Neural progenitor cell (in vitro differentiated cells): ENCODE data around the gene CERT1. TPM values are rescaled to one million over a fixed set of nuclear protein-coding genes. Genes with fewer than 3 reads are reported as not detected.
A peak's percentile ranks its signal among the peaks of the same experiment; 100 is the strongest.
"Not testable (repeated sequence)": the region's sequence is repeated elsewhere in the genome, so short reads cannot be mapped to it uniquely, and the experiment has no call there.

Source experiments
- DNase-seq: peaks from one replicate; pipeline ENCODE4 v3.0.0-alpha.2; 2016; ENCODE audit warnings: low spot score
- H2AFZ ChIP-seq: fragments of 200-600 bp; sonication (generic); replicated peaks from 2 replicates; pipeline ENCODE4 v1.6.1; 2016; ENCODE audit warnings: antibody characterized with exemption
- H3F3A ChIP-seq: fragments of 200-600 bp; sonication (generic); 2 replicates; pipeline ENCODE4 v1.6.1; 2016; ENCODE audit warnings: antibody characterized with exemption, low read depth
- H3K27ac ChIP-seq: fragments of 200-600 bp; sonication (generic); 2 replicates; pipeline ENCODE4 v1.5.1; 2016; ENCODE audit warnings: mild to moderate bottlenecking
- H3K27me3 ChIP-seq: fragments of 200-600 bp; sonication (generic); 2 replicates; pipeline ENCODE4 v1.6.1; 2016; ENCODE audit warnings: mild to moderate bottlenecking, moderate library complexity
- H3K36me3 ChIP-seq: fragments of 200-600 bp; sonication (generic); 2 replicates; pipeline ENCODE4 v1.5.1; 2016
- H3K4me1 ChIP-seq: fragments of 200-600 bp; sonication (generic); 2 replicates; pipeline ENCODE4 v1.6.1; 2016; ENCODE audit warnings: mixed run types
- H3K4me2 ChIP-seq: fragments of 200-600 bp; sonication (generic); 2 replicates; pipeline ENCODE4 v1.6.1; 2016
- H3K4me3 ChIP-seq: fragments of 200-600 bp; sonication (generic); 2 replicates; pipeline ENCODE4 v1.5.1; 2016
- H3K79me2 ChIP-seq: fragments of 200-600 bp; sonication (generic); 2 replicates; pipeline ENCODE4 v1.6.1; 2016; ENCODE audit warnings: low read depth
- H3K9ac ChIP-seq: fragments of 200-600 bp; sonication (generic); 2 replicates; pipeline ENCODE4 v1.6.1; 2016
- H3K9me3 ChIP-seq: fragments of 200-600 bp; sonication (generic); 2 replicates; pipeline ENCODE4 v1.5.1; 2016; ENCODE audit warnings: low read depth
- H4K20me1 ChIP-seq: fragments of 200-600 bp; sonication (generic); 2 replicates; pipeline ENCODE4 v1.6.1; 2016; ENCODE audit warnings: low read depth
- H3K27ac Mint-ChIP-seq: 3 replicates; pipeline ENCODE4 v1.8.0; 2021; ENCODE audit warnings: mixed read lengths
- H3K27me3 Mint-ChIP-seq: 2 replicates; pipeline ENCODE4 v1.8.0; 2022; ENCODE audit warnings: low read depth, mild to moderate bottlenecking, inconsistent platforms, moderate library complexity, mixed read lengths; ENCODE audit not compliant: insufficient read depth
- H3K36me3 Mint-ChIP-seq: 3 replicates; pipeline ENCODE4 v1.8.0; 2021; ENCODE audit warnings: mixed read lengths
- H3K4me1 Mint-ChIP-seq: 3 replicates; pipeline ENCODE4 v1.8.0; 2021; ENCODE audit warnings: mixed read lengths
- H3K4me3 Mint-ChIP-seq: 3 replicates; pipeline ENCODE4 v1.8.0; 2021; ENCODE audit warnings: mild to moderate bottlenecking, moderate library complexity, mixed read lengths
- H3K9me3 Mint-ChIP-seq: 3 replicates; pipeline ENCODE4 v1.8.0; 2020; ENCODE audit warnings: mixed read lengths
- EZH2 ChIP-seq: fragments of 200-600 bp; sonication (generic); IDR thresholded peaks from 2 replicates; pipeline ENCODE4 v1.6.1; 2017; ENCODE audit warnings: antibody characterized with exemption, mild to moderate bottlenecking, moderate library complexity
- EZH2phosphoT487 ChIP-seq: fragments of 200-600 bp; sonication (generic); IDR thresholded peaks from 2 replicates; pipeline ENCODE4 v1.6.1; 2017; ENCODE audit warnings: antibody characterized with exemption
- total RNA-seq: library from RNA; depleted of rRNA; stranded (reverse); fragments of >200 nt; gene quantifications from 2 replicates; pipeline ENCODE4 v1.2.3, GENCODE V29; 2015; ENCODE audit warnings: low replicate concordance
- TF ChIP-seq, protein P1 (sequence below): fragments of 200-600 bp; sonication (generic); IDR thresholded peaks from 2 replicates; pipeline ENCODE4 v1.5.1; 2017; ENCODE audit warnings: antibody characterized with exemption, mild to moderate bottlenecking

CERT1 gene
- total RNA-seq, 1 donor from 2014 or later, result 50.4 TPM

- no peaks in the 10 kb centered on the region for H3K27me3 Mint-ChIP-seq
- H3K79me2 ChIP-seq, result peaks cover 76% of the 10 kb centered on the region
- peak; percentile 5 for DNase-seq
- peak overlapping the region; percentile 86 for H3K4me2 ChIP-seq
- H2AFZ ChIP-seq, result no peak overlapping the region
- peak overlapping the region; percentile 99 for H3K4me3 Mint-ChIP-seq
- peaks cover 10% of the 10 kb centered on the region for H3K36me3 Mint-ChIP-seq
- H4K20me1 ChIP-seq, result peaks cover 13% of the 10 kb centered on the region
- H3K9me3 ChIP-seq, result no peaks in the 10 kb centered on the region
- H3K36me3 ChIP-seq, result no peaks in the 10 kb centered on the region
- TF ChIP-seq EZH2phosphoT487 (no peak), EZH2 (no peak)
- TF ChIP-seq, protein P1, sequence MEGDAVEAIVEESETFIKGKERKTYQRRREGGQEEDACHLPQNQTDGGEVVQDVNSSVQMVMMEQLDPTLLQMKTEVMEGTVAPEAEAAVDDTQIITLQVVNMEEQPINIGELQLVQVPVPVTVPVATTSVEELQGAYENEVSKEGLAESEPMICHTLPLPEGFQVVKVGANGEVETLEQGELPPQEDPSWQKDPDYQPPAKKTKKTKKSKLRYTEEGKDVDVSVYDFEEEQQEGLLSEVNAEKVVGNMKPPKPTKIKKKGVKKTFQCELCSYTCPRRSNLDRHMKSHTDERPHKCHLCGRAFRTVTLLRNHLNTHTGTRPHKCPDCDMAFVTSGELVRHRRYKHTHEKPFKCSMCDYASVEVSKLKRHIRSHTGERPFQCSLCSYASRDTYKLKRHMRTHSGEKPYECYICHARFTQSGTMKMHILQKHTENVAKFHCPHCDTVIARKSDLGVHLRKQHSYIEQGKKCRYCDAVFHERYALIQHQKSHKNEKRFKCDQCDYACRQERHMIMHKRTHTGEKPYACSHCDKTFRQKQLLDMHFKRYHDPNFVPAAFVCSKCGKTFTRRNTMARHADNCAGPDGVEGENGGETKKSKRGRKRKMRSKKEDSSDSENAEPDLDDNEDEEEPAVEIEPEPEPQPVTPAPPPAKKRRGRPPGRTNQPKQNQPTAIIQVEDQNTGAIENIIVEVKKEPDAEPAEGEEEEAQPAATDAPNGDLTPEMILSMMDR, result no peak
- H3K4me1 Mint-ChIP-seq, result peaks cover 24% of the 10 kb centered on the region
- H3F3A ChIP-seq, result peaks cover 3% of the 10 kb centered on the region
- peak overlapping the region; percentile 96 for H3K4me3 ChIP-seq
- H3K4me1 ChIP-seq, result peaks cover 15% of the 10 kb centered on the region
- no peaks in the 10 kb centered on the region for H3K27me3 ChIP-seq
- H3K9ac ChIP-seq, result peak overlapping the region; percentile 74
- peaks cover 3% of the 10 kb centered on the region for H3K9me3 Mint-ChIP-seq
- no peak overlapping the region for H3K27ac ChIP-seq
- H3K27ac Mint-ChIP-seq, result no peak overlapping the region
Measured at GRCh38 chr5:75509956-75510355, 1.5 kb downstream of the CERT1 start.

GRCh38 chr5:75509546-75509945 lies 1.9 kb downstream of the CERT1 start:
- no peak overlapping the region for H3K27ac ChIP-seq
- H3K9me3 ChIP-seq, result no peaks in the 10 kb centered on the region
- Mint-ChIP-seq H3K27me3 (no peaks in the 10 kb centered on the region), H3K36me3 (peaks cover 12% of the 10 kb centered on the region), H3K4me3 (peak overlapping the region; percentile 99), H3K9me3 (peaks cover 3% of the 10 kb centered on the region), H3K4me1 (peaks cover 24% of the 10 kb centered on the region), H3K27ac (no peak overlapping the region)
- H3K4me3 ChIP-seq, result peak overlapping the region; percentile 96
- peaks cover 3% of the 10 kb centered on the region for H3F3A ChIP-seq
- H3K9ac ChIP-seq, result peak overlapping the region; percentile 74
- TF ChIP-seq, protein P1, result no peak
- no peak for TF ChIP-seq EZH2phosphoT487
- no peak for TF ChIP-seq EZH2
- no peaks in the 10 kb centered on the region for H3K27me3 ChIP-seq
- H3K36me3 ChIP-seq, result no peaks in the 10 kb centered on the region
- no peak overlapping the region for H2AFZ ChIP-seq
- peaks cover 76% of the 10 kb centered on the region for H3K79me2 ChIP-seq
- no peak for DNase-seq
- peaks cover 13% of the 10 kb centered on the region for H4K20me1 ChIP-seq
- peaks cover 15% of the 10 kb centered on the region for H3K4me1 ChIP-seq
- peak overlapping the region; percentile 86 for H3K4me2 ChIP-seq

- Mint-ChIP-seq H3K27me3 (no peaks in the 10 kb centered on the region), H3K4me1 (peaks cover 18% of the 10 kb centered on the region), H3K4me3 (no peak overlapping the region), H3K36me3 (peaks cover 14% of the 10 kb centered on the region), H3K9me3 (peaks cover 3% of the 10 kb centered on the region), H3K27ac (no peak overlapping the region)
- no peak overlapping the region for H3K9ac ChIP-seq
- peaks cover 14% of the 10 kb centered on the region for H3K4me1 ChIP-seq
- no peaks in the 10 kb centered on the region for H3K36me3 ChIP-seq
- peaks cover 13% of the 10 kb centered on the region for H4K20me1 ChIP-seq
- no peak for TF ChIP-seq EZH2
- TF ChIP-seq, protein P1, result no peak
- TF ChIP-seq EZH2phosphoT487, result no peak
- H3F3A ChIP-seq, result peaks cover 3% of the 10 kb centered on the region
- DNase-seq, result no peak
- no peak overlapping the region for H2AFZ ChIP-seq
- no peak overlapping the region for H3K4me3 ChIP-seq
- H3K79me2 ChIP-seq, result peaks cover 69% of the 10 kb centered on the region
- no peak overlapping the region for H3K27ac ChIP-seq
- no peaks in the 10 kb centered on the region for H3K9me3 ChIP-seq
- no peaks in the 10 kb centered on the region for H3K27me3 ChIP-seq
- H3K4me2 ChIP-seq, result no peak overlapping the region
Measured at GRCh38 chr5:75507841-75508240, 3.6 kb downstream of the CERT1 start.

DNA sequence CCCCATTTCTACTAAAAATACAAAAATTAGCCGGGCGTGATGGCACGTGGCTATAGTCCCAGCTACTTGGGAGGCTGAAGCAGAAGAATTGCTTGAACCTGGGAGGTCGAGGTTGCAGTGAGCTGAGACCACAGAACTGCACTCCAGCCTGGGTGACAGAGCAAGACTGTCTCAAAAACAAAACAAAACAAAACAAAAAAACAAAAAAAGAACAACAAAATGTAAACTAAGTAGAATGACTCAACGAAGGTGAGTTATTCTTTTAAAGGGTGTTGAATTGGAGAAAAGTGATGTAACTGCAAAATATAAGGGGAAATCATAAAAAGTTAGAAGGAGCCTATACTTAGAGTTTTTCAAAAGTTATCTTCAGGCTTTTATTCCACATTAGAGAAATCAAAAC lies 6.3 kb downstream of the CERT1 start:
- peaks cover 20% of the 10 kb centered on the region for H3K36me3 Mint-ChIP-seq
- H3K4me2 ChIP-seq, H3K27ac ChIP-seq, DNase-seq, H3K27ac Mint-ChIP-seq, H3F3A ChIP-seq, H3K9ac ChIP-seq, H3K27me3 ChIP-seq, H3K4me1 Mint-ChIP-seq, H2AFZ ChIP-seq, H3K36me3 ChIP-seq, H3K27me3 Mint-ChIP-seq, H3K4me3 Mint-ChIP-seq, H3K9me3 Mint-ChIP-seq, H3K4me1 ChIP-seq, H3K4me3 ChIP-seq, H3K9me3 ChIP-seq: not testable (repeated sequence)
- Histone ChIP-seq H4K20me1 (peaks cover 11% of the 10 kb centered on the region), H3K79me2 (peaks cover 68% of the 10 kb centered on the region)

GRCh38 chr5:75498875-75499274 lies 12.6 kb downstream of the CERT1 start:
- not testable (repeated sequence) for H3K9me3 Mint-ChIP-seq, H3K27me3 ChIP-seq, H3K27ac ChIP-seq, H3K4me2 ChIP-seq, H3K4me3 ChIP-seq, H3K4me1 Mint-ChIP-seq, H3K9me3 ChIP-seq, DNase-seq, H3K36me3 ChIP-seq, H3K9ac ChIP-seq, H3K27ac Mint-ChIP-seq, H3K27me3 Mint-ChIP-seq, H3K4me3 Mint-ChIP-seq, H2AFZ ChIP-seq, H3F3A ChIP-seq
- peaks cover 17% of the 10 kb centered on the region for H4K20me1 ChIP-seq
- peaks cover 21% of the 10 kb centered on the region for H3K4me1 ChIP-seq
- peaks cover 41% of the 10 kb centered on the region for H3K79me2 ChIP-seq
- peaks cover 28% of the 10 kb centered on the region for H3K36me3 Mint-ChIP-seq
